ENCODE results near the gene FAM219A.

DNA sequence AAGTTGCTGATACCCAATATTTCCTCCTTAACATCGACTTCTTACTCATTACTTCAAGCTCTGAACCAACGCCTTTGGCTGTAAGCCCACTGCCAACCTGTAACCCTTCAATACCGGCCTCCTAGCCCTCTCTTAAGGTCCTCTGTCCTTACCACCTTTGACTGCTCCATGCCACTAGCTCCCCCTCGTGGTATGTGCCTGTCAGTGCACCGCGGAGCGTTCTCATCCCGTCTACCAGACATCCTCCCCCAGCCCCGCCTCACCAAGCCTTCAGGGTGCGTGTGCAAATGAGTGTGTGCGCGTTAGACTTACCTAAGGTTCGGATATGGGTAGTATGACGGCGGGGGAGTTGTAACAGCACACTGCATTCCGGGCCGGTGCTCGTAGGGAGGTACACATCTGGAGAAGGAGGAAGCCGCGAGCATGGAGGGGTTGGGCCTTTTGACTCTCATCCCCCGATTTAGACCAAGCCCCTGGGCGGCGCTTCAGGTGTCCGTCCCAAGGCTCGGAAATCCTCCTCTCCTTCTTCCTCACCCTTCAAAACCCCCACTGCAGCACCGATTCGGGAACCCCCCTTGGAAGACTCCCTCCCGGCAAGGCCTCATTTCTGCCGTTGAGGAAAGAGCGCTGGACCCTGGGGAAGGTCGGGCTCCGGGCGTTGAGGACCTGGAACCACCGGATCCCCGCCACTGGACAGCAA lies 78.9 kb downstream of the FAM219A start:
- TF ChIP-seq CTCF (conservative IDR thresholded peaks at IDR 0.05; ENCODE audit: low read depth, low read length) (peak; percentile 91), EZH2phosphoT487 (IDR thresholded peaks at IDR 0.05; ENCODE audit: borderline replicate concordance, low read length) (no peak), EZH2 (IDR thresholded peaks at IDR 0.05; ENCODE audit: low read length, unreplicated experiment) (no peak)
